Mononuclear cell (primary cell): ENCODE results near the gene RBM5. TPM values are rescaled to one million over a fixed set of nuclear protein-coding genes. Genes with fewer than 3 reads are reported as not detected.

ENCODE experiments used
- H3K27me3 ChIP-seq: 2 replicates; pipeline ENCODE4 v1.6.0; 2011; ENCODE audit warnings: low read length, control low read depth; ENCODE audit not compliant: insufficient read depth
- H3K4me1 ChIP-seq: 2 replicates; pipeline ENCODE4 v1.5.1; 2011; ENCODE audit warnings: mild to moderate bottlenecking, low read length, control low read depth; ENCODE audit not compliant: insufficient read depth
- H3K4me3 ChIP-seq: 2 replicates; pipeline ENCODE4 v1.5.1; 2011; ENCODE audit warnings: mild to moderate bottlenecking, low read length, moderate library complexity
- H3K9me3 ChIP-seq: 2 replicates; pipeline ENCODE4 v1.5.1; 2011; ENCODE audit warnings: low read depth, mild to moderate bottlenecking, control low read depth, low read length
- total RNA-seq: library from RNA; depleted of rRNA; stranded (reverse); fragments of >200 nt; gene quantifications from one replicate; pipeline ENCODE4 v1.2.3, GENCODE V29; 2012

Gene RBM5
- total RNA-seq, 1 donor, result 375 TPM

- Histone ChIP-seq H3K9me3 (no peaks in the 10 kb centered on the region), H3K4me3 (no peak overlapping the region), H3K27me3 (peaks cover 30% of the 10 kb centered on the region), H3K4me1 (peaks cover 14% of the 10 kb centered on the region)
These were observed 69.3 kb downstream of the RBM5 start for GRCh38 chr3:50157827-50158529.

GRCh38 chr3:50158530-50159146 lies 69.9 kb downstream of the RBM5 start:
- Histone ChIP-seq H3K4me3 (no peak overlapping the region), H3K4me1 (peaks cover 14% of the 10 kb centered on the region), H3K9me3 (no peaks in the 10 kb centered on the region), H3K27me3 (peaks cover 24% of the 10 kb centered on the region)

- Histone ChIP-seq H3K4me1 (peaks cover 4% of the 10 kb centered on the region), H3K9me3 (no peaks in the 10 kb centered on the region), H3K27me3 (peaks cover 15% of the 10 kb centered on the region), H3K4me3 (no peak overlapping the region)
These were observed 71.9 kb downstream of the RBM5 start for GRCh38 chr3:50160561-50160983.

GRCh38 chr3:50161320-50161719 lies 72.6 kb downstream of the RBM5 start:
- Histone ChIP-seq H3K4me1 (no peaks in the 10 kb centered on the region), H3K4me3 (no peak overlapping the region), H3K9me3 (no peaks in the 10 kb centered on the region), H3K27me3 (peaks cover 7% of the 10 kb centered on the region)

GRCh38 chr3:50162034-50162883 lies 73.5 kb downstream of the RBM5 start:
- no peaks in the 10 kb centered on the region for H3K4me1 ChIP-seq
- no peaks in the 10 kb centered on the region for H3K9me3 ChIP-seq

GRCh38 chr3:50163572-50164455 lies 75.1 kb downstream of the RBM5 start:
- H3K27me3 ChIP-seq, result no peaks in the 10 kb centered on the region
- H3K4me3 ChIP-seq, result no peak overlapping the region
- H3K4me1 ChIP-seq, result no peaks in the 10 kb centered on the region
- H3K9me3 ChIP-seq, result no peaks in the 10 kb centered on the region

More at GRCh38 chr3:50162034-50162883, 73.5 kb downstream of the RBM5 start:
- H3K4me3 ChIP-seq, result no peak overlapping the region
- no peaks in the 10 kb centered on the region for H3K27me3 ChIP-seq

- no peaks in the 10 kb centered on the region for H3K27me3 ChIP-seq
- no peaks in the 10 kb centered on the region for H3K4me1 ChIP-seq
- H3K9me3 ChIP-seq, result no peaks in the 10 kb centered on the region
- no peak overlapping the region for H3K4me3 ChIP-seq
These were observed 75.8 kb downstream of the RBM5 start for GRCh38 chr3:50164481-50164880.

- no peaks in the 10 kb centered on the region for H3K9me3 ChIP-seq
- no peak overlapping the region for H3K4me3 ChIP-seq
- no peaks in the 10 kb centered on the region for H3K27me3 ChIP-seq
- no peaks in the 10 kb centered on the region for H3K4me1 ChIP-seq
These were observed 76.5 kb downstream of the RBM5 start for GRCh38 chr3:50164984-50165909.

- Histone ChIP-seq H3K4me3 (no peak overlapping the region), H3K4me1 (no peaks in the 10 kb centered on the region), H3K27me3 (no peaks in the 10 kb centered on the region), H3K9me3 (no peaks in the 10 kb centered on the region)
These were observed 77.3 kb downstream of the RBM5 start for GRCh38 chr3:50165910-50166538.

- Histone ChIP-seq H3K4me3 (no peak overlapping the region), H3K9me3 (no peaks in the 10 kb centered on the region), H3K4me1 (no peaks in the 10 kb centered on the region), H3K27me3 (no peaks in the 10 kb centered on the region)
These were observed 77.9 kb downstream of the RBM5 start for GRCh38 chr3:50166620-50167019.

GRCh38 chr3:50167069-50167840 lies 78.5 kb downstream of the RBM5 start:
- no peak overlapping the region for H3K4me3 ChIP-seq
- no peaks in the 10 kb centered on the region for H3K9me3 ChIP-seq
- H3K27me3 ChIP-seq, result no peaks in the 10 kb centered on the region
- H3K4me1 ChIP-seq, result no peaks in the 10 kb centered on the region

- no peak overlapping the region for H3K4me3 ChIP-seq
- no peaks in the 10 kb centered on the region for H3K4me1 ChIP-seq
- no peaks in the 10 kb centered on the region for H3K9me3 ChIP-seq
- H3K27me3 ChIP-seq, result no peaks in the 10 kb centered on the region
These were observed 79.1 kb downstream of the RBM5 start for GRCh38 chr3:50167841-50168209.

- Histone ChIP-seq H3K4me1 (no peaks in the 10 kb centered on the region), H3K4me3 (no peak overlapping the region), H3K27me3 (no peaks in the 10 kb centered on the region), H3K9me3 (no peaks in the 10 kb centered on the region)
These were observed 79.7 kb downstream of the RBM5 start for GRCh38 chr3:50168388-50168787.
